T-helper 9 cell (primary cell): ENCODE results near the gene DNAJA4.
"Not testable (repeated sequence)": the region's sequence is repeated elsewhere in the genome, so short reads cannot be mapped to it uniquely, and the experiment has no call there.

Experiments
- DNase-seq: peaks from one replicate; pipeline ENCODE4 v3.0.0-alpha.2; 2020

Gene DNAJA4

DNA sequence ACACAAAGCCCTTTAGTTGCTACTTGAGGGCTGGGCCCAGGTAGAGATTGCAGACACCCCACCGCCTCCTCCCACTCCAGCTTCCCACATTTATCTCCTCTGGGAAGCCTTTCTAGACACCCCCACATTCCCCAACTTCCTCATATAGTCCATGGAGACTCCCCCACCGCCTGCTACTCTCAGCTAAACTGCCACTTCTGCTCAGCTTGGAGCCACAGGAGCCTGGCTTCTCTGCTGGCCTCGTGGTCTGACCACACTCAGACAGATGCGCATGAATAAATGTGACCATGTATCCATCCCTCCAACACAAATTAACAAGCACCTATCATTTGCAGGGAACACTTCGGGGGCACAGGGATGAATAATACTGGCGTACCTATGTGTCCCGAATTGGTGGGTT is 19.5 kb upstream of the DNAJA4 start:
- DNase-seq, result no peak

- not testable (repeated sequence) for DNase-seq
Measured at GRCh38 chr15:78245392-78245791, 19.0 kb upstream of the DNAJA4 start.

GRCh38 chr15:78245976-78246620 is 18.3 kb upstream of the DNAJA4 start:
- not testable (repeated sequence) for DNase-seq

DNA sequence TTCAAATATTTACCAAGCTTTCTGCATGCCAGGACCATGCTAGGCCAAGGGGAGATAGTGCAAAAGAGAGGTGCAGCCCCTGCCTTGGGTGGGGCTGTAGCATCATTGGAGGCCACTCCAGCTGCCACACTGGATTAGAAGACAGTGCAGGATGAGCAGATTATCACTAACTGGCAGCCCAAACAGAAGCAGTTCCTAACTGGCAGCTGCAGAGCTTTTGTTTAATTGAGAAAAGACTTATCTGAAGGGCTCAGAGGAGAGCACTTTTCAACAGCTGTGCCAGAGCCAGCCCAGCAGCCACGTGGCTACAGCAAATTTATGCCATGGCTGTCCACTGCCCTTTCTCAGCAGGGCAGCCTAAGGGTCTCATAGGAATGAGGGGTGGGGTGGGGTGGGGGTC is 16.5 kb upstream of the DNAJA4 start:
- DNase-seq, result no peak

DNA sequence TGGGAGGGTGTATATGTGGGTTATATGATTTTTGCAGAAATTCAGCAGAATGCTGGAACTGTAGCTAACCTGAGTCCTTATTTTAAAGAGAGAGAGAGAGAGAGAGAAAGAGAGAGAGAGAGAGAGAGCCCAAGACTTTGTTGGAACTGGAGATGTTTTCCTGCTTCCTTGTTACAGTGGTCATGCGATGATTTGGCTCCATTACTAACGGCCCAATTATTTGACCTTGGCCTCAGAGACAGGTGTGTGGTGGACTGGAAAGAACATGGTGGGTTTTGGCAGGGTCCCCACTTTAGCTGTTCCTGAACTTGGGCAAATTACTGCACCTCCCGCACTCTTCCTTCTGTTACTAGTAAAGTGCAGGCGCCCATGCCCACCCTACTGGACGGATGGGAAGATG is 15.2 kb upstream of the DNAJA4 start:
- DNase-seq, result no peak

- DNase-seq, result no peak
Measured at GRCh38 chr15:78251136-78251535, 13.2 kb upstream of the DNAJA4 start.

DNA sequence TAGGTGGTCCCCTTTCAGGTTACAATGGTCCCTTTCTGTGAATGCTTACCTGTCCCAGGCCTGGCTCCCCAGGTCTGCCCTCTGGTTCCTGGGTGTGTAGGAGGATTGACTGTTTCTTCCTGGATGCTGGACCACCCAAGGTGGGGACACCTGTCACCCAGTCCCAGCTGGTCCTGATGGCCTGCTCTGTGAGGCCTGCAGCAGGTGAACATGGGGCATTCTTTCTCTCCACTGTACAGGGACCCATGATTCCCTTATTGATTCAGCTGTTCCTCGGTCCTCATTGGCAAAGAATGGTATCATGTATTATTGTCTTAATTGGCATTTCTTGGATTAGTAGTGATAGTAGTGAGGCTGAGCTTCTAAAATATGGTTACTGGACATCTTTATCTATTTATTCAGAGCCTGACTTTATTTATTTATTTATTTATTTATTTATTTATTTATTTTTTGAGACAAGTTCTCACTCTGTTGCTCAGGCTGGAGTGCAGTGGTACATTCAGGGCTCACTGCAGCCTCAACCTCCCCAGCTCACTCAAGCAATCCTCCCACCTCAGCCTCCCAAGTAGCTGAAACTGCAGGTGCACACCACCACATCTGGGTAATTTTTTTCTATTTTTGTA is 8.8 kb upstream of the DNAJA4 start:
- no peak for DNase-seq

GRCh38 chr15:78256044-78256437 is 8.3 kb upstream of the DNAJA4 start:
- DNase-seq, result no peak

DNA sequence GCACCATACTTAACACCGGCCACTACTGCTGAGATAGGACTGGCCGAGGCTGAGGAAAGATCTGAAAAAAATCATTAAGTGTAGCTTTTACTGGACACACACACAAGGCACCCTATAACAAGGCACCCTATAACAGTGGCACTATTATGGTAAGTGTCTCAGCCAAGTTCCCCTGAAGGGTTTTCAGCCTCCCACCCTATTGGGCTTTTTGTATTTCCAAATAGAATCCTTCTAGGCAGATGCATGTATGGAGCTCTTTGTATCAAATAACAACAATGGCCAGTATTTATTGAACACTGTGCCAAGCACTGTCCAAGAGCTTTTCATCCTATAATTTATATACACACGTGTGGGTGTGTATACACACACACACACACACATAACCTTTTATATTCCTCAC is 6.7 kb upstream of the DNAJA4 start:
- no peak for DNase-seq

DNA sequence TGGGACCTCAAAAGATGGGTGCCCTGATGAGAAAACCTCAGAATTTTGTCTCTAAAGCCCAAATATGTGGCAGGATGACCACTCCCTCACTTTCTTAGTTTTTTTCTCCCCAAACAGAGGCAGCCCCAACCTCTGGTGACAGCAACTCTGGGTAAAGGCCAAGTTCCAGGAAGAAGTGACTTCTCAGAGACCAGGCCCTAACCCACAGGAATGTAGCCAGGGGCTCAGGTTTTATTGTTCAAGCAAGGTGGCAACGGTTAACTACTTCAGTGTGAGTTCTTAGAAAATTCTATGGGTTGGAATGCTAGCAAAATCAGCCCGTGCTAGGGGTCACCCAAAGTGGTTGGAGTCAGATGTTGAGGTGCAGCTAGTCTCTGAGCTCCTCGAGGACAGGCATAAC is 5.1 kb upstream of the DNAJA4 start:
- DNase-seq, result no peak

- no peak for DNase-seq
Measured at GRCh38 chr15:78260489-78260888, 3.9 kb upstream of the DNAJA4 start.

DNA sequence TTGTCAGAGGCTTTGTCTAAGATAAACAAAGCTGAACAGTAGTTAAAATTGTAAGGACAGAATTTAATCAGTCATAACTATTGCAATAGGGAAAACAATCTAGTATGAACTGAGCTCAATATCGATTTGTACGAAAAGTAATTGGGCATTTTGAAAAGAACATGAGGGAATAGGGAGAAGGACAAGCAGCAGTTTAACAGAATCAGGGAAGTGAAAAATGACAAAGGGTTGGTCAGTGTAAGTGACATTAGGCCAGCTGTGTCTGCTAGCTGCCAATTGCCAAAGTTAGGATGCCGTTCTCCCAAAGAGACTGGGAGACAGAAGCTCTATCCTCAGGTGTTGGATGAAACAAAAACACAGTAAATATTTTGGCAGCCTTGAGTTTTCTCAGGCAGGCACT is 3.3 kb upstream of the DNAJA4 start:
- no peak for DNase-seq

GRCh38 chr15:78263351-78263781 is 996 bp upstream of the DNAJA4 start:
- no peak for DNase-seq

- DNase-seq, result no peak
Measured at GRCh38 chr15:78263907-78264303, 457 bp upstream of the DNAJA4 start.

- no peak for DNase-seq
Measured at GRCh38 chr15:78265137-78265460, 737 bp downstream of the DNAJA4 start.

- no peak for DNase-seq
Measured at GRCh38 chr15:78265752-78266224, 1.4 kb downstream of the DNAJA4 start.

- no peak for DNase-seq
Measured at GRCh38 chr15:78266229-78266628, 1.9 kb downstream of the DNAJA4 start.

GRCh38 chr15:78266806-78267205 is 2.4 kb downstream of the DNAJA4 start:
- DNase-seq, result no peak

DNA sequence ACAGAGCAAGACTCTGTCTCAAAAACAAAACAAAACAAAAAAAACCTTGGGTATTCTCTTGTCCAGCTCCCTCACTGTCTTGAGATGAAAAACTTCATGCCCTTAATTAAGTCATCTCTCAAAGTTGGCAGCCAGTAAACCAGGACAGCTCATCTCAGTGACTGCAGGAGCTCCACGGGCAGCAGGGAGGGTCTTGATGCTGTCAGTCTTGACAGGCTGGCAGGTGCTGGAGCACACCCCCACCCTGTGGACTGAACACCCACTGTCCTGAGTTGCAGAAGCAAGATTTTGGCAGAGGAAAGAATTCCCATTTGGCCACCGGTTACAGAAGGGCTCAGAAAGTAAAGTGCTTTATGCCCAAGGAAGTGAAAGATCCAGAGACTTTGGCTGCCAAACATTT is 8.0 kb downstream of the DNAJA4 start:
- no peak for DNase-seq

- no peak for DNase-seq
Measured at GRCh38 chr15:78272776-78273175, 8.4 kb downstream of the DNAJA4 start.

DNA sequence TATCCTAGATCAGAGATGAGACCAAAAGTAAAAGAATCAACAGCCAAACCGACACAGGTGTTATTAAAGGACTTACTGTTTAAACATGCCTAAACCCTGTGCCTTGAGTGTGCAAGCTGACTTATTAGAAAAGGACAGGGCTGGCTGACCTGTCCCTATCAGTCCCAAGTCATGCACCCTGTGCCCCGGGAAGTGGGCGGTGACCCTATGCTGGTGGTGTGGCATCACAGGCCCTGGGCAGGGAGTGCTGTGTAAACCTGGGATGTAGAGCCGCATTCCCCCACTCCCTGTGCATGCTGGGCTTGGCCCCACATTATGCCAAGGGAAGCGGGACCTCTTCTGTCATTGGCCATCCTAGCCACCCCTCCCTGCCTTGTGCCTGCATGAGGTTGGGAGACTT is 10.6 kb downstream of the DNAJA4 start:
- DNase-seq, result no peak

- DNase-seq, result no peak
Measured at GRCh38 chr15:78276064-78276943, 11.9 kb downstream of the DNAJA4 start.

- no peak for DNase-seq
Measured at GRCh38 chr15:78280319-78281072, 16.1 kb downstream of the DNAJA4 start.
